ENCODE results near the gene CCDC82.

CCDC82 gene

GRCh38 chr11:96361778-96362177 lies 27.9 kb downstream of the CCDC82 start:
- H3K4me3 ChIP-seq (ENCODE audit: low read length) = no peak overlapping the region
- DNase-seq = no peak
- no peak overlapping the region for H2AK5ac ChIP-seq (ENCODE audit: low read length)
- H3K27me3 ChIP-seq (ENCODE audit: insufficient read depth, low read length, poor library complexity) = no peaks in the 10 kb centered on the region
- H3K56ac ChIP-seq (ENCODE audit: low read length) = no peak overlapping the region
- no peak overlapping the region for H2BK15ac ChIP-seq (replicated peaks; ENCODE audit: low read depth)
- H4K5ac ChIP-seq (ENCODE audit: low read length) = no peak overlapping the region
- H3K27ac ChIP-seq (ENCODE audit: low read depth, low read length) = no peak overlapping the region
- no peaks in the 10 kb centered on the region for H3K36me3 ChIP-seq (ENCODE audit: control insufficient read depth, insufficient read depth, low read length)
- no peaks in the 10 kb centered on the region for H3K4me1 ChIP-seq (ENCODE audit: control insufficient read depth, low read depth, low read length)
- H2BK5ac ChIP-seq (ENCODE audit: low read length) = no peak overlapping the region
- H3K79me2 ChIP-seq (ENCODE audit: control insufficient read depth, insufficient read depth, low read length) = no peaks in the 10 kb centered on the region
- H3K18ac ChIP-seq (ENCODE audit: low read length) = no peak overlapping the region
- H3K4ac ChIP-seq (ENCODE audit: low read depth, low read length) = no peak overlapping the region
- no peak overlapping the region for H3K23ac ChIP-seq (ENCODE audit: low read length)
- no peak overlapping the region for H3K4me2 ChIP-seq (ENCODE audit: low read length)
- H3K79me1 ChIP-seq (ENCODE audit: low read length) = no peaks in the 10 kb centered on the region
- no CpG with 5 or more reads among the region's 2 CpGs for WGBS (ENCODE audit: extremely low coverage, insufficient coverage, low lambda C conversion rate)
- H2BK120ac ChIP-seq (ENCODE audit: low read depth, low read length) = no peak overlapping the region
- H4K8ac ChIP-seq (ENCODE audit: low read depth, low read length) = no peak overlapping the region
- no peak overlapping the region for H3K9ac ChIP-seq (ENCODE audit: low read length)

DNA sequence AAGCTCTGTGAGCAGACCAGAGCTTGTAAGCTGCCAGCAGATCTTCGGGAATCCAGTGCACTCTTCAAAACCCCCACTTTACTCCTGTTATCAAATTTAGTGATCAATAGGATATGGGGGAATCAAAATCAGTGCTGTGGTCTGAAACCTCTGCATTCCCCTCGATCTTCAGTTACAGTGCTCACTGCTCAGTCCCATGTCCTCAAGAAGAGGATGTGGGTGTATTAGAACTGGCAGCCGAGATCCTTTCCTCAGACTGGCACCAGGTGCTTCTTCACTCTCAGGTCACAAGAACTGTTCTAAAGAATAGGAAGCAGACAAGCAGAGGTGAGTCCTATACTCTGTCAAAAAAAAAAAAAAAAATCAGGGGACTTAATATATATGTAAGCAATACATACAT lies 31.4 kb downstream of the CCDC82 start:
- DNase-seq = no peak
- H3K4me3 ChIP-seq (ENCODE audit: low read length) = no peak overlapping the region
- H2BK5ac ChIP-seq (ENCODE audit: low read length) = no peak overlapping the region
- no peak overlapping the region for H3K23ac ChIP-seq (ENCODE audit: low read length)
- H3K9ac ChIP-seq (ENCODE audit: low read length) = no peak overlapping the region
- no peaks in the 10 kb centered on the region for H3K36me3 ChIP-seq (ENCODE audit: control insufficient read depth, insufficient read depth, low read length)
- no peak overlapping the region for H4K5ac ChIP-seq (ENCODE audit: low read length)
- H3K79me1 ChIP-seq (ENCODE audit: low read length) = no peaks in the 10 kb centered on the region
- H3K18ac ChIP-seq (ENCODE audit: low read length) = no peak overlapping the region
- no peak overlapping the region for H3K4me2 ChIP-seq (ENCODE audit: low read length)
- H3K79me2 ChIP-seq (ENCODE audit: control insufficient read depth, insufficient read depth, low read length) = no peaks in the 10 kb centered on the region
- H2BK120ac ChIP-seq (ENCODE audit: low read depth, low read length) = no peak overlapping the region
- no peak overlapping the region for H4K8ac ChIP-seq (ENCODE audit: low read depth, low read length)
- no peaks in the 10 kb centered on the region for H3K27me3 ChIP-seq (ENCODE audit: insufficient read depth, low read length, poor library complexity)
- H2AK5ac ChIP-seq (ENCODE audit: low read length) = no peak overlapping the region
- no peak overlapping the region for H3K4ac ChIP-seq (ENCODE audit: low read depth, low read length)
- WGBS (ENCODE audit: extremely low coverage, insufficient coverage, low lambda C conversion rate) = no CpG with 5 or more reads among the region's 3 CpGs
- H3K4me1 ChIP-seq (ENCODE audit: control insufficient read depth, low read depth, low read length) = no peaks in the 10 kb centered on the region
- H3K27ac ChIP-seq (ENCODE audit: low read depth, low read length) = no peak overlapping the region
- H2BK15ac ChIP-seq (replicated peaks; ENCODE audit: low read depth) = no peak overlapping the region
- no peak overlapping the region for H3K56ac ChIP-seq (ENCODE audit: low read length)

- no peaks in the 10 kb centered on the region for H3K36me3 ChIP-seq (ENCODE audit: control insufficient read depth, insufficient read depth, low read length)
These were observed 31.9 kb downstream of the CCDC82 start for GRCh38 chr11:96357794-96358193.

DNA sequence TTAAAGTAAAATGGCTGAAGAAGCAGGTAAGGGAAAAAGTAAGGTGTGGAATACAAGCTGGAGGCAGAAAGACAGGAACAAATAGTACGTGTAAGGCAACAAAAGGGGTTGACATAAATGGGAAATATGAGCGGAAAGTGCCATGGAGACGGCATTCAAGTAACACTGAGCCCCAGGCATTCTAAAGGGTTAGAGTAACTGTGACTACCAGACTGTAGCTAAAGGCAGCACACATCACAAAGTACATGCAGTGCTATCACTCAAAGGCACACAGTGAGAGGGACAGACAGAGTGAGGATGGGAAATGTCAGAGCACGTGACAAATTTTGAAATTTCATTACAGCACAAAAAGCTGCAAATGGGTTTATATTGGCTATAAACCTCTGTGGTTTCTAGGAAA lies 32.9 kb downstream of the CCDC82 start:
- Histone ChIP-seq H3K79me1 (ENCODE audit: low read length) (no peaks in the 10 kb centered on the region), H3K36me3 (ENCODE audit: control insufficient read depth, insufficient read depth, low read length) (no peaks in the 10 kb centered on the region), H3K4ac (ENCODE audit: low read depth, low read length) (no peak overlapping the region), H2AK5ac (ENCODE audit: low read length) (no peak overlapping the region), H2BK5ac (ENCODE audit: low read length) (no peak overlapping the region), H3K18ac (ENCODE audit: low read length) (no peak overlapping the region), H3K23ac (ENCODE audit: low read length) (no peak overlapping the region), H3K4me2 (ENCODE audit: low read length) (no peak overlapping the region), H3K9ac (ENCODE audit: low read length) (no peak overlapping the region), H3K27me3 (ENCODE audit: insufficient read depth, low read length, poor library complexity) (no peaks in the 10 kb centered on the region), H4K5ac (ENCODE audit: low read length) (no peak overlapping the region), H3K27ac (ENCODE audit: low read depth, low read length) (no peak overlapping the region), H3K56ac (ENCODE audit: low read length) (no peak overlapping the region), H3K4me1 (ENCODE audit: control insufficient read depth, low read depth, low read length) (no peaks in the 10 kb centered on the region), H2BK15ac (replicated peaks; ENCODE audit: low read depth) (no peak overlapping the region), H3K4me3 (ENCODE audit: low read length) (no peak overlapping the region), H4K8ac (ENCODE audit: low read depth, low read length) (no peak overlapping the region), H3K79me2 (ENCODE audit: control insufficient read depth, insufficient read depth, low read length) (no peaks in the 10 kb centered on the region), H2BK120ac (ENCODE audit: low read depth, low read length) (no peak overlapping the region)
- WGBS (ENCODE audit: extremely low coverage, insufficient coverage, low lambda C conversion rate) = no CpG with 5 or more reads among the region's 4 CpGs
- DNase-seq = no peak

More at GRCh38 chr11:96357794-96358193, 31.9 kb downstream of the CCDC82 start:
- Histone ChIP-seq H3K18ac (ENCODE audit: low read length) (no peak overlapping the region), H3K4me1 (ENCODE audit: control insufficient read depth, low read depth, low read length) (no peaks in the 10 kb centered on the region), H3K27me3 (ENCODE audit: insufficient read depth, low read length, poor library complexity) (no peaks in the 10 kb centered on the region), H3K79me1 (ENCODE audit: low read length) (no peaks in the 10 kb centered on the region), H3K9ac (ENCODE audit: low read length) (no peak overlapping the region), H2BK5ac (ENCODE audit: low read length) (no peak overlapping the region), H4K8ac (ENCODE audit: low read depth, low read length) (no peak overlapping the region), H2BK120ac (ENCODE audit: low read depth, low read length) (no peak overlapping the region), H3K56ac (ENCODE audit: low read length) (no peak overlapping the region), H3K27ac (ENCODE audit: low read depth, low read length) (no peak overlapping the region), H3K23ac (ENCODE audit: low read length) (no peak overlapping the region), H2AK5ac (ENCODE audit: low read length) (no peak overlapping the region), H2BK15ac (replicated peaks; ENCODE audit: low read depth) (no peak overlapping the region), H3K79me2 (ENCODE audit: control insufficient read depth, insufficient read depth, low read length) (no peaks in the 10 kb centered on the region), H4K5ac (ENCODE audit: low read length) (no peak overlapping the region), H3K4me3 (ENCODE audit: low read length) (no peak overlapping the region), H3K4me2 (ENCODE audit: low read length) (no peak overlapping the region), H3K4ac (ENCODE audit: low read depth, low read length) (no peak overlapping the region)
- DNase-seq = no peak
- no CpG with 5 or more reads among the region's 1 CpG for WGBS (ENCODE audit: extremely low coverage, insufficient coverage, low lambda C conversion rate)

DNA sequence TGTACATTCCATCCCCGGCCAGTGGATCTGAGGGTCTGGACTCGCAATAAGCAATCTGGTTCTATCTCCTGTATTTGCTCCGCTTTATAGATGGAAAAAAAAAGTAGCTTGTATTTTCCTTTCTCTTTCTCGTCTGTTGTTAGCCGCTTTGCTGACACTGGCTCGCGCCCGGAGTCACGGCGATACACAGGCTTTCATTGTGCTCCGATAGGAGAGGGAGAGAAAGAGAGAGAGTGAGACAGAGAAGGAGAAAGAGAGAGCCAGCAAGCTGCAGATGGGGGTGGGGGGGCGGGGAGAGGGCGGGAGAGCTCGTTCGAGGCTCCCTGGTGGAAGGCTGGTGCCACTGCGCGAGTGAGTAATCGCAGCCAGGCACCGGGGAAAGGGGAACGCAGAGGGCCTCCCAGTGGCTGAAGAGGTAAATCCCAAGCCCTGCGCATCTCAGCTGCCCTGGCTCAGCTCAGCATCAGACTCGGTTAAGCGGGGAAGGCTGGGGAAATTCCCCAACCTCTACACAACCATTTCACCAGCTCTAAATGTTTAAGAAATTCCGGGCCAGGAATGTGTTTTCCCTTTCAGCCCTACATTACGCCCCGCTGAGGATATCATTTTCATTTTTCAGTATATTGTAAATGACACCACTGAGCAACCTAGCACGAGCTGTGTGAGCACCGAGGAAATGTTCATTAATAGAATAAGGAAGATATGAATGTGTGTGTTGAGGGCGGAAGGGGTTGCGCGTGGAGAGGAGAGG lies 46.6 kb downstream of the CCDC82 start, which contains the start of gene MAML2:
MAML2 (minus strand) TSS at position 235 of the 751 bp plus-strand sequence. CDS start 1,300 bp downstream, outside the sequence.
- peak within 1 kb of the TSS; percentile 52 for H3K9ac ChIP-seq (ENCODE audit: low read length)
- H2BK120ac ChIP-seq (ENCODE audit: low read depth, low read length) = no peak within 1 kb of the TSS
- H3K4ac ChIP-seq (ENCODE audit: low read depth, low read length) = peak within 1 kb of the TSS; percentile 82
- peak within 1 kb of the TSS; percentile 78 for H3K18ac ChIP-seq (ENCODE audit: low read length)
- no peaks in the 10 kb centered on the region for H3K36me3 ChIP-seq (ENCODE audit: control insufficient read depth, insufficient read depth, low read length)
- no peak within 1 kb of the TSS for H2BK15ac ChIP-seq (replicated peaks; ENCODE audit: low read depth)
- no peaks in the 10 kb centered on the region for H3K79me1 ChIP-seq (ENCODE audit: low read length)
- peak; percentile 95 for DNase-seq
- peak within 1 kb of the TSS; percentile 77 for H3K56ac ChIP-seq (ENCODE audit: low read length)
- peak within 1 kb of the TSS; percentile 8 for H3K4me3 ChIP-seq (ENCODE audit: low read length)
- H3K4me1 ChIP-seq (ENCODE audit: control insufficient read depth, low read depth, low read length) = peaks cover 4% of the 10 kb centered on the region
- H3K27me3 ChIP-seq (ENCODE audit: insufficient read depth, low read length, poor library complexity) = no peaks in the 10 kb centered on the region
- H2AK5ac ChIP-seq (ENCODE audit: low read length) = no peak within 1 kb of the TSS
- no peak within 1 kb of the TSS for H4K5ac ChIP-seq (ENCODE audit: low read length)
- peak within 1 kb of the TSS; percentile 43 for H3K4me2 ChIP-seq (ENCODE audit: low read length)
- H3K27ac ChIP-seq (ENCODE audit: low read depth, low read length) = no peak within 1 kb of the TSS
- no peak within 1 kb of the TSS for H2BK5ac ChIP-seq (ENCODE audit: low read length)
- no peaks in the 10 kb centered on the region for H3K79me2 ChIP-seq (ENCODE audit: control insufficient read depth, insufficient read depth, low read length)
- no peak within 1 kb of the TSS for H3K23ac ChIP-seq (ENCODE audit: low read length)
- WGBS (ENCODE audit: extremely low coverage, insufficient coverage, low lambda C conversion rate) = no CpG with 5 or more reads among the region's 31 CpGs
- no peak within 1 kb of the TSS for H4K8ac ChIP-seq (ENCODE audit: low read depth, low read length)
